Measurements from ENCODE around the gene ST7. TPM values are rescaled to one million over a fixed set of nuclear protein-coding genes. Genes with fewer than 3 reads are reported as not detected.
A peak's percentile ranks its signal among the peaks of the same experiment; 100 is the strongest.

Gene ST7
- total RNA-seq, 1 donor from 2014 or later = 17.4 TPM

DNA sequence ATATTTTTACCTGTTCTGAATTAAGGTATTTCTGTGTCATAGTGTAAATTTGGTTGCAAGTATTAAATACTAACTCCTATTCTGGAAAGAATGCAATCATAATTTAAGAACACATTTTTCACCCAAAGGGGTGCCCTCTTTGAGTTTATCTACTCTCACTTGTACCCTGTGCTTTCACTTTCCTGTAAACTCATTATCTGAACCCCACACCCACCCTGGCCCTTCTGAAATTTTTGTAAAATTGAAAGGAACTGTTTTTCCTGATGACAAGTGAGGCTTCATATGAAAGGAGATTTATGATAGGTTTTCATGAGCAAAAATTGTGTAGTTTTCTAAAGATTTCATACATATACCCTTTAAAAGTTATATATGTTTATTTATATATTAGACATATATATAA lies 235.1 kb downstream of the ST7 start:
- DNase-seq (ENCODE audit: low read depth) = no peak

DNA sequence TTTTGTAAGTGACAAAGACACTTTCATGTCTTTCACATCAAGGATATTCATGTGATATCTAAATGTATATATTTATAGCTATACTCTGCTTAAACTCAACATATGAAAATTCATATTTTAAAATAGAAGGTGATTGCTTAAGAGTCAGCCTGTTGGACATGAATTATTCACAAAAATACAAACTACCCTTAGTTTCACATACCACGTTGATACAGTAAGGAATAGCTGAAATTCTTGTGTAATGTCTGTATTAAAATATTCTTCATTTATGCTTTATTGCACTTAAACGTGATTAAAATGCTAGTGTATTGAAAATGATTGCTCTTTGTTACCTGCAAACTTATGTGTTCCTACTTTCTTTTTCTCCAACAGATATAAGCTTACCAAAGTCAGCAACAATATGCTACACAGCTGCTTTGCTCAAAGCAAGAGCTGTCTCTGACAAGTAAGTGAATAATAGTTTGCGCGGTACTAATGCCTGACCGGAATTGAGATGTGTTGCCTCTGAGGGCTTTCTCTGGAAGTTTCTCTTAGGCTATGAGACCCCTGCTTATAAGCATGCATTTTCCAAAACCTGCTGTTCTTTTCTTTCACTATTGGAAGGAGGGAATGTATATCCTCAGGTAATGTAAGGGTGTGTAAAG lies 235.8 kb downstream of the ST7 start:
- no peak for DNase-seq (ENCODE audit: low read depth)

DNA sequence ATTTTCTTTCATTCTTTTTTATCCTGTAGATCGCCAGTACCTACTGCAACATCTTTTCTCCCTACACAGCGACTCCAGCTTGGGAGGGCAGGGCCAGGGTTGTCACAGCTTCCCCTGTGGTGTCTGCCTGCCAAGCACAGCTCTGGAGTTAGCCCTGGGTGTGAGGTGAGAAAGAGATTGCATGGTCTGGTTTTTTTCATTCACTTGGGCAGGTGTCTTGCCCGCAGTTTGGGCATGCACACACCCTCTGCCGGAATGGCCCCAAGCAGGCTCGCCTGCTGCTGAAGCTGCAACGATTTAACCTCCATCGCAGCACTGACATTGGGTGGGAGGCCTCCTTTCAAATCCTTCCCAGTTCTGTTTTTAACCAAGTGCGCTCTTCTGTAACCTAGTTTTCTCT lies 236.8 kb downstream of the ST7 start:
- DNase-seq (ENCODE audit: low read depth) = no peak

DNA sequence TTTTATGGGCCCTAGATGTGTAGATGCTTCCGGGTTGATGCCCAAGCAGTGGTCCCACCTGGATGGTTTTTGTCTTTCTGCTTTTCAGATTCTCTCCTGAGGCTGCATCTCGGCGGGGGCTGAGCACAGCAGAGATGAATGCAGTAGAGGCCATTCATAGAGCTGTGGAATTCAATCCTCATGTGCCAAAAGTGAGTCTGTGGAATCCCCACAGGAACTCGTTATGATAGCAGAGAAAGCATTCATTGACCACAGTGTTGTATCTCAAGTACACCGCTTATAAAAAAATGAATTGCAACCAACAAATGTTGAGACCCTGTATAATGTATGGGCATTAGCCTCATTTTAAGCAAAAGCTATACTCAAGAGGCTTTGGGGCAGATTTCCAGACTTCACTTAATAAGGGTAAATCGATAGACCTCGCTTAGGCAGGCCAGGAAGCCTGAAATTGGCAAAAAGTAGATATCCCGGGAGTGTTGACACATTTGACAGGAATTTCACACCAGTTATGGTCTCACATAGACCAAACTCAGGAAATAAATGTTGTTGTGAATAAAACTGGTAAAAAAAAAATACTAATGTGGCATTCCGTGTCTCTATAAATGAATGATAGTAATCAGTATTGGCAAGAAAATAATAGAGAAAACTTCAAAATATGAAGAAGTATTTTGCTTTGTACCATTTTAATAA lies 237.6 kb downstream of the ST7 start:
- no peak for DNase-seq (ENCODE audit: low read depth)

DNA sequence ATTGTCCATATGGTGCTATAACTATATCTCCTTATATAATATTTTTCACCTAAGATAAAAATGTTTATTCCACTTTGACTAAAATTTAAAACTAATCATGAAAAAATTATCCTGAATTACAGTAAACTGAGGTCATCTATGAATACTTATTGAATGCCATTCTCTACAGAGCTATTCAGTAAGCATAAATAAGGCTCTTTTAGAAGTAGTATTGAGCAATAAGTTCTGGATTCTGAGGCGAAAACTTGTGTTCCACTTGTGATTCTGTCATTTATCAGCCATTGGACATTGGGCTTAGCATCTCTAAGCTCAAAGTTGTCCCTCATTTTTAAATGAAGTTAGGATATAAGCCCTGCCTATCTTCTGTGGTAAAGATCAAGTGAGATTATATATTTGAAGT lies 238.8 kb downstream of the ST7 start:
- no peak for DNase-seq (ENCODE audit: low read depth)

DNA sequence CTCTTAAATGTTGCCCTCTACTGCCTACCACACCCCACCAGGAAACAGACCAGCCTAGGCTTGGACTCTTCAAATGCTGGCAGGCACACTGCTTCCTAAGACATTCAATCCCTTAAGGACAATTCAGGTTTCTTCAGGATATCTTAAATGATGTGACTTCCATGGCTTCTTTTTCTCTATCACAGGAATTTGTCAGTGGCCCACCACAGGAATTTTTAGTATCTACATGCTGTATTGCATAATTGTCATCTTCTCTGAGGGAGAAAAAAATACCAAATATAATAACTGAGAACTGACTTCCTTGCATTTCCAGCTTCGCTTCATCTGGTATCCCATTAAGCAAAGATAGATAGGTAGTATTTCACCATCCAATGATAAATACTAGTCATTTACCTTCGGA lies 240.3 kb downstream of the ST7 start:
- DNase-seq (ENCODE audit: low read depth) = peak; percentile 38

DNA sequence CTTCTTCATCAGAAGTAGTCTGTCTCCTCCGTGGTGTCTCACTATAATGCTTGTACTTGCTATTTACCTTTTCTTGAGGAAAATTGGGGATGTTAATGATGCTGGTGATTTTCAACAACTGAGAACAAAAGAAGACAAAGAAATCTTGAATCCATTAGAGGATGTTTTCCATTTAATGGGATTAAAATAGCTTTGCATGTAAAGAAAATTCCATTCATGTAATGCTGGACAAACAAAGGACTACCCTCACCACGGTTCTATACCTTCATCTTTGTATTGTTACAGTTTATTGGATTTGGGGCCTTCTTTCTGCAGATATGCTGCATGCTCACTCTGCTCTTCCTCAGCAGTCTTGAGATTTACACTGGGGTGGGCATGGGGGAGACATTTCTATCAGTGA lies 241.1 kb downstream of the ST7 start:
- DNase-seq (ENCODE audit: low read depth) = no peak

DNA sequence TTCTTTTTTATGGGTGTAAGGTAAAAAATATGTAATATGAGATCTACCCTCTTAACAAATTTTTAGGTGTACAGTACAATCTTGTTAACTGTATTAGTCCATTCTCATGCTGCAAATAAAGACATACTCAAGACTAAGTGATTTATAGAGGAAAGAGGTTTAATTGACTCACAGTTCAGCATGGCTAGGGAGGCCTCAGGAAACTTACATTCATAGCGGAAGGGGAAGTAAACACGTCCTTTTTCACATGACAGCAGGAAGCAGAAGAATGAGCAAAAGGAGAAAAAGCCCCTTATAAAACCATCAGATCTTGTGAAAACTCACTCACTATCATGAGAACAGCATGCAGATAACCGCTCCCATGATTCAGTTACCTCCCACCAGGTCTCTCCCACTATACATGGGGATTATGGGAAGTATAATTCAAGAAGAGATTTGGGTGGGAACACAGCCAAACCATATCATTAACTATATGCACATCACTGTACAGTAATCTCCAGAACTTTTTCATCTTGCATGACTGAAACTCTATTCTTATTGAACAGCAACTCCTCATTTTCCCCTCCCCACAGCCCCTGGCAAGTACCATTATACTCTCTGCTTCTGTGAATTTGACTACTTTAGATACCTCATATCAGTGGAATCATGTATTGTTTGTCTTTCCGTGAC lies 242.2 kb downstream of the ST7 start:
- DNase-seq (ENCODE audit: low read depth) = no peak

DNA sequence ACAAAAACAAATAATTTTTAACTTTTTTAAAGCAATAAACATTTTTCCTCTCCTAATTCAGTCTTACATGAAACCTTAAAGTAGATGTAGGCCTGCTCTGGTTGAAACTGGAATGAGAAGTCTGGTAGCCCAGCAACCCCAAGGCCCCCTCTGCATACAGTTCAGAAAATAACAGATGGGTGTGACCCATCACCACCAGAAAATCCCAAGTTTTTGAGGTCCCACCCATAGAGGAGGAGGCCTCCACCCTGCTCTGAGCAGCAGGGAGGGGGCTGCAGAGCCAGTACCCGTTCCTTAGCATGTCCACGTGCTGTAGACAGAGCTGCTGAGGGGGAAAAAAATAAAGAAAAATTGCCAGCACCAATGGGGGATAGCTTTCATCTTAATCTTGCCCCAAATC lies 246.8 kb downstream of the ST7 start:
- no peak for DNase-seq (ENCODE audit: low read depth)

DNA sequence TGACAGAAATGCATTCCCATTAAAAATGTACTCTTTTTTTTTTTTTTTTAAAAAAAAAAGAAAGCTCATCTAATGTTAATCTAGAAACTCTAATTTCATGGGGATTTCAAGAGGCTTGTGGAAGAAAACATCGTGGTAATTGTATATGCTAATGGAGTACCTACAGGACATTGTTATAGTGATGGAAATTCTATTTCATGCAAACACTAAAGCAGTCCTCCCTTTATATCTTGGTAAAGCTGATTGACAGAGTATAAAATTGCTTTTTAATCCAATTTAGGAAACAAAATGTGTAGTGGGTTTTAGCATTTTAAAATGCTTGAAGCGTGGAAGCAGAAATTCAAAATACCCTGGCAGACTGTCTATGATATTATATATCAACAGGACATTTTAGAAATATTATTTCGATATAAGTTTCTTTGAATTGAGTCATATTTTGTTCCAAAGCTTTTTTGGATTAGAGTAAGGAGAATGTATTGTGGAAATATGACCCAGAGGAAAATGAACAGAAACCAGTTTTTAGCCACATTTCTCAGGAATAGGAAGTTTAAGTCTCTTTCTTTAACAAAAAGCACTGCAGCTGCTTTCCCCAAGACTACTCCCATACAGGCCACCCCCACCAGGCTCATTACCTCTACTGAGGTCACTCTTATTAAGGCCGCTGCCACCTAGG lies 247.6 kb downstream of the ST7 start:
- DNase-seq (ENCODE audit: low read depth) = no peak

DNA sequence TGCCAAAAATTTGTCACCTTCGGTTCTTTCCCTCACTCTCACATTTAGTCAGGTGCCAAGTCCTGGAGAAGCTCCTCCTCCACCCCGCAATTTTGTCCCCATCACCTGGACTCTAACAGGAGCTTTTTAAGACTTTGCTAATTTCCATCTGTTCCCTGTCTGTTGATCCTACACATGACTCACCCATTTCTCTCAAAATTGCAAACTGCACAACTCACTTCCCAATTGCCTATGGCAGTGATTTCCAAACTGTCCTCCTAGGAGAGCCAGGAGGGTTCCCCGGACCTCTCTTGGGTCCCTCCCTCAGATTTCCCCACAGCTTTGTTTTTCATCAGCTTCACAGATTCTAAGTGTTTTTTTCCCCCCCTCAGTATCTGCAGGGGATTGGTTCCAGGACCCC lies 249.2 kb downstream of the ST7 start:
- no peak for DNase-seq (ENCODE audit: low read depth)

DNA sequence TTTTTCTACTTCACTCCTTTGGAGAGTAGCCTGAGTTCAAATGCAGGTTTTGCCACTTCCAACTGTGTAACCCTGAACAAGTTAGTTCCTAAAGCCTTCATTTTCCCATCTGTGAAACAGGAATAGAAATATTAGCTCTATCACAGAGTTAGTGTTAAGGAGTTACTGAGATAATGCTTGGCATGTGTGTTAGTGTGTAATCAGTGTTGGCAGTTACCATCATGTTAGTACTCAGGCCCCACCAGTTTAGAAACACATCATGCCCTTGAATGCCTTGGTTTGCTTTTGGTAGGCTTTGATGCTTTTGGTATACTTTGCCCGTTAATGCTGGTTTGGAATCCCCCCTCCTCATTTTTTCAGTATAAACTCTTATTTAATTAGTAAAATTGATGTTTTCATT lies 249.9 kb downstream of the ST7 start:
- no peak for DNase-seq (ENCODE audit: low read depth)

DNA sequence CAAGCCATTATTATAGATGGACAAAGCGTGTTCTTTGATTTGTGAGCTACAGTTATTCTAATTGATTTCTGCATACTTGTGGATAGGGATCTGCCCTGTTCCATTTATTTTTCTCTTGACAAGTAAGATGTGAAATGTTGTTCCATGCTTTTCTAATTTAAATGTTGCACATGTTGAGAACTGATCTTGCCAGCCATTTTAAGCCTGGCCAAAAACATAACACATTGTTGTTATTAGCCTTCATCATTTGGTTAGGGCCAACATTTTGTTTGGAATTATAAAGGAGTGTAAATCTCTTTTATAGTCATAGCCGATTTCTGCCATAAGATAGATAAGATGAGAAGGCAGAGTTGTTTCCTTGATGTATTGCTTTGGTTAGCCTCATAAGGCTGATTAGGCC lies 252.6 kb downstream of the ST7 start:
- DNase-seq (ENCODE audit: low read depth) = no peak

DNA sequence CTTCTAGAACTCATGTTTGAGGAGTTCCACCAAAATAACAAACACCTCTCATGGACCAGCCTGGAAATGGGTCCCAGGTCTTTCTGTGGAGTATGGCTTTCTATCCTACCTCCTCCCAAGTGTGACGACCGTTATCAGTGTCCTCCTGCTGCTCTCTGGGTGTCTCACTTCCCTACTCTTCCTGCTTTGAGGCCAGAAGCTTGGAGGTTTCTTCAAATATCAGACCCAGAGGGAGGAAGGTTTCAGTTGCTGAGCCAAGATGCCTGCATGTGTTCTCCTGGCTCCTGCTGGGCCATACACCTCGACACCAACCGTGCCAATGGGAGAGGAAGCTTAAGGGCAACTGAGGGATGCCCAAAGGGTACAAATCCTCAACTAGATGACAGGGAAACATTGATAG lies 255.0 kb downstream of the ST7 start:
- DNase-seq (ENCODE audit: low read depth) = no peak

DNA sequence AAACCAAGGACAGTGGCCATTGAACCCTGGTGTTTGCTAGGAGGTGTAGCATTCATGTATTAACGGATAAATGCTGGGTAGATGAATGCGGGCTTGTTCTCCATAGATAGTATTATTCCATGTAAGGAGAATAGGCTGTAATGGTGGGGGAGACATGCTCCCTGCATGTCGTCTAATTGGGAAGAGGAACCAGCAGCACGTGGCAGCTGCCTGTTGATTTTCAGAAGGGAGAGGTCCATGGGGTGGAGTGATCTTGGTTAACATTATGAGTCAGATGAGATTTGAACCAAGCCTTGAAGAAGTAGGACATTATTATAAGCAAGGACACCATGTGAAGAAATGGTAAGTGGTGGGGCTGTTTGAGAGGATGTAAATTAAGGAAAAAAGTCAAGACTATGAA lies 257.1 kb downstream of the ST7 start:
- no peak for DNase-seq (ENCODE audit: low read depth)

DNA sequence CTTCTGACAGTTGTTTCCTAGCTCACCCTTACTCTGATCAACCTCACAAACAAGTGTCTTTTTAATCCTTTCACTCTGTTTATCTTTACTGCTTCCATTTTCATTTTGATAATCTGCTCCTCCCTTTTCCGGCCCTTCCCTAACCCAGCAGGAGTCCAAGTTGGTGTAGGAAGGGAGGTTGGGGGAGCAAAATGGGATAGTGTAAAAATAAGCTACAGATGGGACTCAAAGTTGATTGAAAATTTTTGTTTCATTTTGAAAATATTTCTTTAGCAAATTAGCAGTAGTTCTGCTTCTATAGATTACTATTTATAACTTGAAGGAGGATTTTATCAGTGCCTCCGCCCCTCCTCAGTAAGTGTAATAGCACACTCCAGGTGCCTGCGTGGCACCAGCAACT lies 257.6 kb downstream of the ST7 start:
- DNase-seq (ENCODE audit: low read depth) = no peak

DNA sequence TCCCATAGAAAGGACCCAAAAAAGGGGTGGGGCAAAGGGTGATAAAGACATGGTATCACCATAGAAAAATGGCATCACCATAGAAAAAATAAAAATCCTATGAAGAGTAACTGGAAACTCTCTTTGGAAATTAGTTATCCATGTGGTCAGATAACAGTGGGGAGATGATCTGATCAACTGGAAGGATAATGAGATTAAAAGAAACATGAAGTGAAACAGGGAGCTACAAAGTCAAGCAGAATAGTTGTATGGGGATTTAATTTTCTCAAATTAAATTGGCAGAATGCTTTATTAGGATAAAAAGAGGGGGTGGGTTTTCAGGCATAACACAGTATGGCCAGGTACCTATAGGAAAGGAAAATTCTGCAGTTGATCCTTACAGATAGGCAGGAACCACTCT lies 258.3 kb downstream of the ST7 start:
- DNase-seq (ENCODE audit: low read depth) = no peak

DNA sequence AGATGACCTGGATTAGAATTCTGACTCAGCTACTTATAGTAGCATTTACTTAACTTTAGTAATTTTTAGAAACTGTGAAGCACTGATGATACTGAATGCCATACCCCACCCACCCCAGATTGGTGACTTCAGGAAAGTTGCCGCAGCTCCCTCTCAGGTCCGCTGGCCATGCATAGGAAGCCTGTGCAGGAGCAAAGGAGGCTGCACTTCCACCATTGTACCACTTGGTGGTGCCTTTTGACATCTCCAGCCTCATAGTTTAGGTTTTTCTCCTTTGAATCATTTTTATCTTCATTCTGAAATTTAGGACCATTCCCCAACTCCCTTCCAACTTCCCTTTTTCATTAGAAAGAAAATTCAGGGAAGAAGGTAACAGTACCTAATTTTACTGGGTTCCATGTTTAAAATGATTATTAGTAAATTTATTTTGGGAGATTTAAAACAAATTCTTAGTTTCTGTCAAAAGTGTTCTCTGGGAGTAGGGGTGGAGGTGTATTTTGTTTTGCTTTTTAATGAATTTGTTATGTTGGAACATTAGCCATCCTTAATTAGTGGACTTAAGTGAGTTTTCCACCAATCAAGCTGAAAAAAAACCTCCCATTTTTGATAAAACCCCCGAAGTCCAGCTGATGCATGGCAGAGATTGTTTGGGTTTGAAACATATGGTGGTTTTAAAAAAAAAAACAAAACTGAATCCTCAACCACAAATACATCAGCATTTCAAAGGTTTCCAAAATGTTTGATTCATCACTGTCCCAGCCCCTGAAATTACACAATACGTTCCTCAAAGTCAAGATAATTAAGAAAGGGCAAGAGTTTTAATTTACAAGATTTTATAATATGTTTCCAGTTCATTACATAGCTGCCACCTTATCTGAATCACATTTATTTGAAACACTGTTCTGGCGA lies 259.9 kb downstream of the ST7 start:
- peak; percentile 78 for DNase-seq (ENCODE audit: low read depth)

DNA sequence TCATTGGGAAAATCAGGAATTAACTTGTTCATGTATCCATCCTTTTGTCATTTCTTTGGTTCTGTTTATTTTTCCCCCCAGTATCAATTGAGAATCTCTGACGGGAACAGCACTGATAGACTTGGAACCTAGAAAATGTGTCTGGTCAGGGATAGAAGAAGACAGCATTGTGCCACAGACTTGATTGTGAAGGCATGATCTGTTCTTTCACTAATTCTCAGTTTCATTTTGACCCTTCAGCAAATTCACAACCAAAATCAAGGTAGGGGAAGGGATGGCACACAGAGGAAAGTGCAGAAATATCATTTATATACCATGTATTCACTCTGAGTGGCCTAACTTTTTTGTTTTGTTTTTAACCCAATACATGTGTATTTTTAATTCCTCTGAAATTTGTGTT lies 262.7 kb downstream of the ST7 start:
- no peak for DNase-seq (ENCODE audit: low read depth)

DNA sequence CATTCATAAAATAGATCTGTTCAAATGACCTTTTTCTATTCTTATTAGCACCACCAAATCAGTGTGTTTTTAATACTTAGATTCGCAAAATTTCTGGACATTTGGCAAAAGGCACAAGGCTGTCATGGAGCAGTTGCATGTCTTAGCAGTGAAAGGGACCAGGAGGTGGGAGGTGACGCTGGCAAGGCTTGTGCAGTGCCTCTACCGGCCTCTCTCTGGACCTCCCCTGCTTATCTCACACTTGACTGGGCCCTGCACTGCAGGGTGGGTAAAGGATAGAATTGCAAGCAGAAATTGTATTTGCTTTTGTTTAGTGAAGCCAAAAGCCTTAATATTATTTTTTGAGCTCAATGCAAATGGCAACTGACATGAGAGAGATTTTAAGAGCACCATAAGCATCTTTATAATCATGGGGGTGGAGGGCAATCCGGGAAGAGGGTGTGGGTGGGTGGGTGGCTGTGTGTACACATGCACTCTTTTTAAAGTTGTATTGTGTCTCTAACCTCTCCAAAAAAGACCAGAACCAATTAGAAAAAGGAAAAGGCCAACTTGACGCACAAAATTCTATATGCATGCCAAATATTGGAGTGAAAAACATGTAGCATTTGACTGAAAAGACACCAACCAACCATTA lies 263.3 kb downstream of the ST7 start:
- no peak for DNase-seq (ENCODE audit: low read depth)
